DMS53 treated with DMSO at 0.1 percent for 48 hours (cell line): ENCODE measurements around the gene SMIM14.
A peak's percentile ranks its signal among the peaks of the same experiment; 100 is the strongest.
"Not testable (repeated sequence)": the region's sequence is repeated elsewhere in the genome, so short reads cannot be mapped to it uniquely, and the experiment has no call there.

ENCODE experiments used
- DNase-seq: peaks from one replicate; lab custom pipeline; 2025; ENCODE audit not compliant: unreplicated experiment; lab: John Stamatoyannopoulos, UW

The SMIM14 gene

GRCh38 chr4:39648213-39648612 lies 9.5 kb upstream of the SMIM14 start:
- no peak for DNase-seq

GRCh38 chr4:39642885-39643552 lies 4.4 kb upstream of the SMIM14 start:
- DNase-seq: no peak

- no peak for DNase-seq
Measured at GRCh38 chr4:39641451-39641850, 2.8 kb upstream of the SMIM14 start.

GRCh38 chr4:39637586-39638353 lies 895 bp downstream of the SMIM14 start:
- DNase-seq: peak; percentile 58

GRCh38 chr4:39637221-39637585 lies 1.5 kb downstream of the SMIM14 start:
- no peak for DNase-seq

- DNase-seq: no peak
Measured at GRCh38 chr4:39636531-39637184, 2.0 kb downstream of the SMIM14 start.

GRCh38 chr4:39635023-39635422 lies 3.6 kb downstream of the SMIM14 start:
- DNase-seq: peak; percentile 75

GRCh38 chr4:39631700-39632079 lies 7.0 kb downstream of the SMIM14 start:
- DNase-seq: no peak

GRCh38 chr4:39627413-39627812 lies 11.3 kb downstream of the SMIM14 start:
- no peak for DNase-seq

GRCh38 chr4:39626913-39627312 lies 11.8 kb downstream of the SMIM14 start:
- no peak for DNase-seq

GRCh38 chr4:39626261-39626660 lies 12.4 kb downstream of the SMIM14 start:
- DNase-seq: no peak

- peak; percentile 91 for DNase-seq
Measured at GRCh38 chr4:39621582-39621981, 17.1 kb downstream of the SMIM14 start.

GRCh38 chr4:39620551-39621313 lies 17.9 kb downstream of the SMIM14 start:
- DNase-seq: no peak

- DNase-seq: no peak
Measured at GRCh38 chr4:39617534-39617933, 21.1 kb downstream of the SMIM14 start.

- no peak for DNase-seq
Measured at GRCh38 chr4:39616651-39617050, 22.0 kb downstream of the SMIM14 start.

- not testable (repeated sequence) for DNase-seq
Measured at GRCh38 chr4:39616112-39616511, 22.6 kb downstream of the SMIM14 start.

GRCh38 chr4:39614487-39615162 lies 24.0 kb downstream of the SMIM14 start:
- DNase-seq: peak; percentile 23

- DNase-seq: peak; percentile 70
Measured at GRCh38 chr4:39613093-39613656, 25.5 kb downstream of the SMIM14 start.

GRCh38 chr4:39609454-39609931 lies 29.2 kb downstream of the SMIM14 start:
- DNase-seq: no peak

- DNase-seq: no peak
Measured at GRCh38 chr4:39608451-39608850, 30.2 kb downstream of the SMIM14 start.
